ENCODE measurements around the gene TOMM7. TPM values are rescaled to one million over a fixed set of nuclear protein-coding genes. Genes with fewer than 3 reads are reported as not detected.
A peak's percentile ranks its signal among the peaks of the same experiment; 100 is the strongest.

TOMM7 gene
- total RNA-seq: 50.1 and 197 TPM in 2 replicates

GRCh38 chr7:22822486-22823141, at the start of gene TOMM7:
TSS of gene TOMM7 (minus strand) at chr7:22822849. CDS start at chr7:22822779, 70 bp downstream.

Small RNA genes within 50 kb of the gene (small RNA-seq; reads per million reads assigned to genes)
- gene SNORD93: 41.3 reads per million, percentile 97 among the genes with 10 or more reads in this experiment

Other genes starting within 250 kb of the TOMM7 start
- 0.39 TPM in 1 of 2 replicates, not detected in the other for gene IL6, start 95.6 kb downstream of the TOMM7 start, total RNA-seq
- 15.7 and 26.3 TPM in 2 replicates for gene HYCC1, start 191.3 kb upstream of the TOMM7 start, total RNA-seq